Body of pancreas (tissue), 4 donors: Measurements from ENCODE around the gene DRC7. TPM values are rescaled to one million over a fixed set of nuclear protein-coding genes. Genes with fewer than 3 reads are reported as not detected.

ENCODE experiments used
- ATAC-seq: fragments of 150-250 bp; one replicate; pipeline ENCODE4 v1.9.1; 2016
- DNase-seq, 4 donors: peaks; one replicate each; pipeline ENCODE4 v3.0.0-alpha.2; 2019
- H3K27ac ChIP-seq, 4 donors: fragments of 200-600 bp; sonication (generic); 1 replicate in 3 of 4; 2 replicates in 1 of 4; pipeline versions ENCODE4 v1.5.1 to v1.6.1; 2016 to 2019; ENCODE audit warnings: mild to moderate bottlenecking in 1 of 4, mixed read lengths in 1 of 4, moderate library complexity in 1 of 4
- H3K27me3 ChIP-seq, 2 donors: fragments of 200-600 bp; sonication (generic); one replicate each; pipeline ENCODE4 v1.6.0; 2016; ENCODE audit warnings: mild to moderate bottlenecking in 1 of 2
- H3K36me3 ChIP-seq, 2 donors: fragments of 200-600 bp; sonication (generic); replicated peaks in 1 of 2; 2 replicates each; pipeline ENCODE4 v1.5.1; 2016; ENCODE audit warnings: low read depth in 2 of 2; ENCODE audit not compliant: insufficient read depth in 1 of 2
- H3K4me1 ChIP-seq: fragments of 200-600 bp; sonication (generic); one replicate; pipeline ENCODE4 v1.6.0; 2016
- H3K4me3 ChIP-seq, 2 donors: fragments of 200-600 bp; sonication (generic); 1 replicate in 1 of 2; 2 replicates in 1 of 2; pipeline ENCODE4 v1.5.1; 2016 to 2019
- H3K9me3 ChIP-seq, 3 donors: fragments of 200-600 bp; sonication (generic); 1 replicate in 2 of 3; 2 replicates in 1 of 3; pipeline ENCODE4 v1.5.1; 2016
- CTCF ChIP-seq, 7 experiments: fragments of 450-650 bp in 4 of 7; fragments of 200-600 bp in 3 of 7; sonication (generic) in 3 of 7; IDR thresholded peaks; one replicate each; pipeline ENCODE4 v1.5.1; 2016 to 2019; ENCODE audit warnings: antibody characterized with exemption in 7 of 7
- POLR2A ChIP-seq, 3 donors: fragments of 450-650 bp; IDR thresholded peaks; one replicate each; pipeline ENCODE4 v1.6.1; 2016; ENCODE audit warnings: antibody characterized with exemption in 3 of 3, mild to moderate bottlenecking in 2 of 3
- WGBS, 2 donors: methylation state at CpG; one replicate each; pipeline ENCODE4 v1.1.5; 2017; 5-methylcytosine and 5-hydroxymethylcytosine counted together
- intact Hi-C: fragments of 100-400 bp; cut with DNase I; formaldehyde crosslinking; loops from one replicate; pipeline ENCODE4 v1.15.1; 2023
- total RNA-seq, 2 donors: library from RNA; depleted of rRNA; stranded (reverse); fragments of >200 nt; gene quantifications; one replicate each; pipeline ENCODE4 v1.1.0, GENCODE V29; 2016

The DRC7 gene
- total RNA-seq, 2 donors from 2014 or later = 1.3 TPM; not detected in 1

- intact Hi-C loops = no loop called here
Measured at GRCh38 chr16:57706717-57707116, 12.1 kb downstream of the DRC7 start.

DNA sequence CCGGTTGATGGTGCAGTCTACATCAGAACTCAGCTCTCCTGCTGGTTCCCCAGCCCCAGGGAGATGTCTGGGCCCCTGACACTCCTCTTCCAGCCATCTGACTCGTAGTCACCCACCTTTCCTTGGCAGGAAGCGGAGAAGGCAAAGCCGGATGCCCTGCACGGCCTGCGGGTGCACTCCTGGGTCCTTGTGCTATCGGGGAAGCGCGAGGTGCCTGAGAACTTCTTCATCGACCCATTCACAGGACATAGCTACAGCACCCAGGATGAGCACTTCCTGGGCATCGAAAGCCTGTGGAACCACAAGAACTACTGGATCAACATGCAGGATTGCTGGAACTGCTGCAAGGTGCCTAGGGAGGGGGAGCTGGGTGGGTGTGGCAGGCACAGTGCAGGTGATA lies 12.7 kb downstream of the DRC7 start:
- Histone ChIP-seq H3K27me3 (no peaks in the 10 kb centered on the region), H3K4me1 (peaks cover 21% of the 10 kb centered on the region), H3K9me3 (no peaks in the 10 kb centered on the region), H3K4me3 (no peak overlapping the region), H3K27ac (no peak overlapping the region), H3K36me3 (no peaks in the 10 kb centered on the region)
- ATAC-seq (no peak), DNase-seq (no peak)
- no peak for TF ChIP-seq CTCF (IDR thresholded peaks at IDR 0.05)
- WGBS, 2 donors = 84 to 100% methylated on average over 1 to 11 of the region's 11 CpGs
- intact Hi-C loops = no loop called here

More at GRCh38 chr16:57706717-57707116, 12.1 kb downstream of the DRC7 start:
- H3K27ac ChIP-seq = no peak overlapping the region
- no peak for DNase-seq
- TF ChIP-seq CTCF (IDR thresholded peaks at IDR 0.05) = no peak
- no peak for TF ChIP-seq POLR2A (IDR thresholded peaks at IDR 0.05)
- no peaks in the 10 kb centered on the region for H3K36me3 ChIP-seq
- 27 to 38% methylated on average over 1 of the region's 1 CpG for WGBS, 2 donors
- no peak for ATAC-seq
- H3K4me1 ChIP-seq = peaks cover 25% of the 10 kb centered on the region
- H3K9me3 ChIP-seq = no peaks in the 10 kb centered on the region
- no peak overlapping the region for H3K4me3 ChIP-seq
- no peaks in the 10 kb centered on the region for H3K27me3 ChIP-seq

GRCh38 chr16:57708168-57708567 lies 13.6 kb downstream of the DRC7 start:
- peaks cover 20% of the 10 kb centered on the region for H3K4me1 ChIP-seq
- no peaks in the 10 kb centered on the region for H3K9me3 ChIP-seq
- no peak for DNase-seq
- ATAC-seq = no peak
- H3K27me3 ChIP-seq = no peaks in the 10 kb centered on the region
- H3K27ac ChIP-seq = no peak overlapping the region
- WGBS, 2 donors = 87% methylated on average over 3 of the region's 3 CpGs
- no peaks in the 10 kb centered on the region for H3K36me3 ChIP-seq
- no peak for TF ChIP-seq CTCF (IDR thresholded peaks at IDR 0.05)
- TF ChIP-seq POLR2A (IDR thresholded peaks at IDR 0.05) = no peak
- no peak overlapping the region for H3K4me3 ChIP-seq
- intact Hi-C loops = no loop called here

GRCh38 chr16:57709663-57710062 lies 15.1 kb downstream of the DRC7 start:
- Histone ChIP-seq H3K4me1 (peaks cover 5% of the 10 kb centered on the region), H3K36me3 (no peaks in the 10 kb centered on the region), H3K9me3 (no peaks in the 10 kb centered on the region), H3K4me3 (no peak overlapping the region), H3K27ac (no peak overlapping the region), H3K27me3 (no peaks in the 10 kb centered on the region)
- DNase-seq (no peak), ATAC-seq (no peak)
- intact Hi-C loops = no loop called here
- WGBS, 2 donors = 86 to 91% methylated on average over 3 of the region's 3 CpGs
- no peak for TF ChIP-seq CTCF (IDR thresholded peaks at IDR 0.05)
- TF ChIP-seq POLR2A (IDR thresholded peaks at IDR 0.05) = no peak

DNA sequence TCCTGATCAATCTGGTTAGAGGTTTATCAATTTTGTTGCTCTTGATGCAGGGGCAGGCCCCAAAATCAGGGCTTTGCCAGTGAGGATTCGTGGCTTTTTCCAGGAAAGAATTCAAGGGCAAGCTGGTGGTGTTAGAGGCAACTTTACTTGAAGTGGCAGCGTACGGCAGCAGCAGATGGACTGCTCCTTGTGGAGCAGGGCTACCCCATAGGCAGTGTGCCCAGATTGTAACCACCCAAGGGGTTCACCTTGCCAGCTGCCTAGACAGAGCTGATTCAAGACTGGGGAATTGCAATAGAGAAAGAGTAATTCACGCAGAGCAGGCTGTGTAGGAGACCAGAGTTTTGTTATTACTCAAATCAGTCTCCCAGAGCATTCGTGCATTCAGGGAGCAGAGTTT lies 16.7 kb downstream of the DRC7 start:
- intact Hi-C loops = no loop called here
- Histone ChIP-seq H3K4me1 (no peaks in the 10 kb centered on the region), H3K27ac (no peak overlapping the region), H3K27me3 (no peaks in the 10 kb centered on the region), H3K9me3 (no peaks in the 10 kb centered on the region), H3K4me3 (no peak overlapping the region), H3K36me3 (no peaks in the 10 kb centered on the region)
- DNase-seq (no peak), ATAC-seq (no peak)
- WGBS, 2 donors = 91 to 94% methylated on average over 5 of the region's 5 CpGs
- TF ChIP-seq POLR2A (IDR thresholded peaks at IDR 0.05) = no peak
- no peak for TF ChIP-seq CTCF (IDR thresholded peaks at IDR 0.05)
